CMK (cell line): Measurements from ENCODE around the gene DCUN1D5.
"Not testable (repeated sequence)": the region's sequence is repeated elsewhere in the genome, so short reads cannot be mapped to it uniquely, and the experiment has no call there.

Source experiments
- DNase-seq: peaks from one replicate; pipeline ENCODE4 v3.0.0-alpha.2; 2010; ENCODE audit warnings: low read depth

DCUN1D5 gene

GRCh38 chr11:103055221-103055890 lies 36.6 kb downstream of the DCUN1D5 start:
- DNase-seq: no peak

- no peak for DNase-seq
Observed at GRCh38 chr11:103053997-103054396, 38.0 kb downstream of the DCUN1D5 start.

GRCh38 chr11:103051981-103052380 lies 40.0 kb downstream of the DCUN1D5 start:
- no peak for DNase-seq

GRCh38 chr11:103051151-103051801 lies 40.7 kb downstream of the DCUN1D5 start:
- DNase-seq: no peak

- no peak for DNase-seq
Observed at GRCh38 chr11:103050351-103050750, 41.6 kb downstream of the DCUN1D5 start.

GRCh38 chr11:103047837-103048236 lies 44.1 kb downstream of the DCUN1D5 start:
- DNase-seq: no peak

- DNase-seq: no peak
Observed at GRCh38 chr11:103043826-103044678, 47.9 kb downstream of the DCUN1D5 start.

- no peak for DNase-seq
Observed at GRCh38 chr11:103042161-103042560, 49.8 kb downstream of the DCUN1D5 start.

- DNase-seq: peak; percentile 74
Observed at GRCh38 chr11:103035791-103036434, 56.0 kb downstream of the DCUN1D5 start.

GRCh38 chr11:103035216-103035615 lies 56.7 kb downstream of the DCUN1D5 start:
- DNase-seq: no peak

GRCh38 chr11:103031834-103032233 lies 60.1 kb downstream of the DCUN1D5 start:
- DNase-seq: no peak

GRCh38 chr11:103029401-103029800 lies 62.6 kb downstream of the DCUN1D5 start:
- DNase-seq: no peak

- DNase-seq: not testable (repeated sequence)
Observed at GRCh38 chr11:103028304-103029020, 63.5 kb downstream of the DCUN1D5 start.

- DNase-seq: no peak
Observed at GRCh38 chr11:103024086-103024485, 67.9 kb downstream of the DCUN1D5 start.

GRCh38 chr11:103016031-103016430 lies 75.9 kb downstream of the DCUN1D5 start:
- no peak for DNase-seq

- no peak for DNase-seq
Observed at GRCh38 chr11:103013421-103013820, 78.5 kb downstream of the DCUN1D5 start.
